ENCODE results near the gene SSU72. TPM values are rescaled to one million over a fixed set of nuclear protein-coding genes. Genes with fewer than 3 reads are reported as not detected.

The SSU72 gene
- total RNA-seq, 1 donor from 2014 or later = 104 TPM

- Histone ChIP-seq H3K36me3 (peaks cover 10% of the 10 kb centered on the region), H3K4me3 (peak overlapping the region; percentile 82), H3K4me1 (peaks cover 70% of the 10 kb centered on the region), H3K27ac (replicated peaks) (no peak overlapping the region), H3K27me3 (ENCODE audit: low read depth) (no peaks in the 10 kb centered on the region), H3K9me3 (replicated peaks) (no peaks in the 10 kb centered on the region)
- intact Hi-C loops (cut with micrococcal nuclease) = no loop called here
- TF ChIP-seq CTCF (IDR thresholded peaks at IDR 0.05; ENCODE audit: borderline replicate concordance) = no peak
- DNase-seq = no peak
These were observed 42.9 kb upstream of the SSU72 start for GRCh38 chr1:1617516-1617915.

- no peaks in the 10 kb centered on the region for H3K9me3 ChIP-seq (replicated peaks)
- no peak for TF ChIP-seq CTCF (IDR thresholded peaks at IDR 0.05; ENCODE audit: borderline replicate concordance)
- intact Hi-C loops (cut with micrococcal nuclease) = no loop called here
- peaks cover 10% of the 10 kb centered on the region for H3K36me3 ChIP-seq
- peak overlapping the region; percentile 99 for H3K27ac ChIP-seq (replicated peaks)
- no peaks in the 10 kb centered on the region for H3K27me3 ChIP-seq (ENCODE audit: low read depth)
- no peak for DNase-seq
- H3K4me1 ChIP-seq = peaks cover 66% of the 10 kb centered on the region
- H3K4me3 ChIP-seq = peak overlapping the region; percentile 82
These were observed 42.2 kb upstream of the SSU72 start for GRCh38 chr1:1616838-1617237.

GRCh38 chr1:1616045-1616790 is 41.6 kb upstream of the SSU72 start:
- Histone ChIP-seq H3K36me3 (peaks cover 10% of the 10 kb centered on the region), H3K27ac (replicated peaks) (peak overlapping the region; percentile 99), H3K27me3 (ENCODE audit: low read depth) (no peaks in the 10 kb centered on the region), H3K9me3 (replicated peaks) (no peaks in the 10 kb centered on the region), H3K4me1 (peaks cover 59% of the 10 kb centered on the region), H3K4me3 (peak overlapping the region; percentile 82)
- no peak for DNase-seq
- TF ChIP-seq CTCF (IDR thresholded peaks at IDR 0.05; ENCODE audit: borderline replicate concordance) = no peak
- intact Hi-C loops (cut with micrococcal nuclease) = no loop called here

- Histone ChIP-seq H3K4me1 (peaks cover 52% of the 10 kb centered on the region), H3K9me3 (replicated peaks) (no peaks in the 10 kb centered on the region), H3K36me3 (peaks cover 10% of the 10 kb centered on the region), H3K27ac (replicated peaks) (peak within 1 kb of the TSS; percentile 99), H3K4me3 (peak within 1 kb of the TSS; percentile 82), H3K27me3 (ENCODE audit: low read depth) (no peaks in the 10 kb centered on the region)
- DNase-seq = peak; percentile 95
- no peak for TF ChIP-seq CTCF (IDR thresholded peaks at IDR 0.05; ENCODE audit: borderline replicate concordance)
- intact Hi-C loops (cut with micrococcal nuclease) = no loop called here
These were observed 40.8 kb upstream of the SSU72 start, which contains the start of gene MIB2 for GRCh38 chr1:1615256-1616044. Gene MIB2, plus strand, starts transcription at chr1:1615500. Its CDS starts 7,953 bp downstream, at chr1:1623453.

- no peak for DNase-seq
- Histone ChIP-seq H3K4me3 (peak overlapping the region; percentile 82), H3K36me3 (peaks cover 10% of the 10 kb centered on the region), H3K27ac (replicated peaks) (peak overlapping the region; percentile 99), H3K27me3 (ENCODE audit: low read depth) (no peaks in the 10 kb centered on the region), H3K4me1 (peaks cover 46% of the 10 kb centered on the region), H3K9me3 (replicated peaks) (no peaks in the 10 kb centered on the region)
- TF ChIP-seq CTCF (IDR thresholded peaks at IDR 0.05; ENCODE audit: borderline replicate concordance) = no peak
- intact Hi-C loops (cut with micrococcal nuclease) = no loop called here
These were observed 40.2 kb upstream of the SSU72 start for GRCh38 chr1:1614954-1615255.

Data from left ventricle myocardium inferior (tissue), 1 donor.